ENCODE data around the gene CTIF.

DNA sequence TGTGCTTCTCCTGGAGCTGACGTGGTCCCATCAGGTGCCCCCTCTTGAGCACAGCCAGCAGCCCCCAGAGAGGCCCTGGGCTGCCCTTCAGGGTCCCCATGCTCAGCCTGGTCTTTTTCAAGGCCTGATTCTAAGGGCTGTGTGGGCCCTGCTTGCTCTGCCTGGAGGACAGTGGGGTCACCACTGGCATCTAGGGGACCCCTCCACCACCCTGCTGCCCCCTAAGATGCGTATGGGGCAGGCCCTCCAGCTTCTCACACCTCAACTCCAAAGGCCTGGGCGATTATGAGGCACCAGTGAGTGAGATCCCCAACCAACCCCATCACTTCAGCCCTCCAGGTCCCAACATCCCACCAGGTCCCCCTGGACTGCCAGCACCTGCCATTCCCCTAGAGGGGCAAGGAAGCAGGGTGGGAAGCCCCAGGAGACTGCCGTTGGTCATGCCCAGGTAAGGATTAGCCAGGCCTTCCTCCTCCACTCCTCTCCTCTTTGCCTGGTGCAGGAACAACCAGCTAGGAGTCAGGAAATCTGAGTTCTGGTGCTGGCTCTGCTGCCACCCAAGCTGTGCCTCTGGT, 297.5 kb downstream of the CTIF start:
- no peak for TF ChIP-seq POLR2AphosphoS5 (IDR thresholded peaks at IDR 0.05; ENCODE audit: low read depth, low read length)
- TF ChIP-seq POLR2A (IDR thresholded peaks at IDR 0.05; ENCODE audit: low read depth, low read length): no peak
- no peak for TF ChIP-seq TAF1 (IDR thresholded peaks at IDR 0.05; ENCODE audit: low read depth, low read length)

Data from GM12891 (cell line).